Ishikawa (cell line): ENCODE data around the gene OLFML1.

Experiments used
- CEBPB ChIP-seq: IDR thresholded peaks from 2 replicates; pipeline ENCODE4 v1.6.1; 2012
- EP300 ChIP-seq: IDR thresholded peaks from 2 replicates; pipeline ENCODE4 v1.6.1; 2012; ENCODE audit warnings: borderline replicate concordance
- RAD21 ChIP-seq: IDR thresholded peaks from 2 replicates; pipeline ENCODE4 v1.6.1; 2012; ENCODE audit warnings: low read depth
- REST ChIP-seq: IDR thresholded peaks from 2 replicates; pipeline ENCODE4 v1.6.1; 2012; ENCODE audit warnings: low read depth, mild to moderate bottlenecking
- TAF1 ChIP-seq: IDR thresholded peaks from 2 replicates; pipeline ENCODE4 v1.6.1; 2012; ENCODE audit warnings: low read depth, mild to moderate bottlenecking
- TCF12 ChIP-seq: IDR thresholded peaks from 2 replicates; pipeline ENCODE4 v1.6.1; 2012; ENCODE audit warnings: low read depth
- TEAD4 ChIP-seq: IDR thresholded peaks from 2 replicates; pipeline ENCODE4 v1.6.1; 2012
- YY1 ChIP-seq: IDR thresholded peaks from 2 replicates; pipeline ENCODE4 v1.6.1; 2012; ENCODE audit warnings: low read depth

DNA sequence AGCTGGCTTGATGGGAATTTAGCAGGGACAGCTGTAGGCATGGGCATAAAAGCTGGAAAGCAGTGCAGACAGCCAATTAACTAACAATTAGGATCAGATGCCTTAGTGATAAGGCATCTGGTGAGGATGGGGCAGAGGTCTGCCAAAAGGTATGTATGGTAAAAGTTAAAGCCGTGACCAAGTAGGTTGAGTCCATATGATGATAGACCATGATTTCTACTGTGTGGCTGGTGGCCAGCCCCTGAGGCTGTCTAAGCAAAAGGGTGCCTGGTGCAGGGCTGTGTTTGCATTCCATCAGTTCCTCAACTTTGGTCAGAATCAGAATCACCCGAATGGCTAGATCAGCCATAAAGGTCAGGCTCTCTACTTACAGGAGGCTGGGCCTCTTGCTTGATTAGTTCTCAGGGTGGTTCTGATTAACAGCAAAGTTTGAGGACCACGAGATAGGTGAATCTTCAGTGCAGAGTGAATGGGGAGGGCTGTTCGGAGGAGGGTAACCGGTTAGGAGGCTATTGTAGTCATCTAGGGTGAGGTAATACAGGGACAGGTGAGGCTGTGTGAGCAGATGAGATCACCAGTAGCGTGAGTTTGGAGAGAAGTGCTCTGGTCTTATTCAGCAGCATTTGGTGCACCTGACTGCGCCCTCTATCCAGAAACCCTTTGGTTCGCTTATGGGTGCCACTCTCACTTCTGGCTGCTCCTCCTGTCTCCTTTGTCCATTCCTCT, 55.7 kb downstream of the OLFML1 start:
- TF ChIP-seq TEAD4 (no peak), RAD21 (no peak), TAF1 (no peak), EP300 (no peak), YY1 (no peak), REST (no peak), CEBPB (no peak), TCF12 (no peak)
